ENCODE results near the gene DNAJB12. TPM values are rescaled to one million over a fixed set of nuclear protein-coding genes. Genes with fewer than 3 reads are reported as not detected.
A peak's percentile ranks its signal among the peaks of the same experiment; 100 is the strongest.

The DNAJB12 gene
- total and polyA plus RNA-seq, 4 donors, result 15.9 to 22.0 (median 18.9) TPM

- Histone ChIP-seq H3K9ac (ENCODE audit: low read depth in 1 of 2, low read length in 2 of 2) (no peak overlapping the region), H3K27me3 (ENCODE audit: control insufficient read depth in 4 of 4, insufficient read depth in 4 of 4, low read length in 3 of 4) (no peaks in the 10 kb centered on the region), H3K36me3 (ENCODE audit: control insufficient read depth in 4 of 4, insufficient read depth in 3 of 4, low read depth in 1 of 4, low read length in 3 of 4) (no peaks in the 10 kb centered on the region), H3K9me3 (ENCODE audit: control insufficient read depth in 4 of 4, low read length in 3 of 4) (no peaks in the 10 kb centered on the region), H3K4me1 (ENCODE audit: control insufficient read depth in 4 of 4, insufficient read depth in 4 of 4, low read length in 3 of 4) (peaks cover 13 to 36% (median 26%) of the 10 kb centered on the region in 4 donors), H3K4me3 (ENCODE audit: low read depth in 1 of 3, low read length in 3 of 3) (no peak overlapping the region), H3K27ac (ENCODE audit: low read depth in 1 of 2, low read length in 2 of 2) (no peak overlapping the region)
- no peak for TF ChIP-seq REST (IDR thresholded peaks at IDR 0.05)
- TF ChIP-seq CTCF (IDR thresholded peaks at IDR 0.05; ENCODE audit: low read depth, low read length, missing input control), result no peak
- TF ChIP-seq RAD21 (IDR thresholded peaks at IDR 0.05), result no peak
- TF ChIP-seq SP1 (IDR thresholded peaks at IDR 0.05), result no peak
- TF ChIP-seq HNF4G (IDR thresholded peaks at IDR 0.05), result no peak
- no peak for TF ChIP-seq FOXA2 (IDR thresholded peaks at IDR 0.05)
- no peak for TF ChIP-seq NR2F2 (IDR thresholded peaks at IDR 0.05)
- whole genome bisulfite sequencing, result 79% methylated on average over 3 of the region's 3 CpGs
- no peak for DNase-seq (ENCODE audit: low spot score)
These were observed 32.8 kb downstream of the DNAJB12 start for GRCh38 chr10:72322030-72322279.

GRCh38 chr10:72321248-72322029 lies 33.3 kb downstream of the DNAJB12 start:
- Histone ChIP-seq H3K9me3 (ENCODE audit: control insufficient read depth in 4 of 4, low read length in 3 of 4) (no peaks in the 10 kb centered on the region), H3K27ac (ENCODE audit: low read depth in 1 of 2, low read length in 2 of 2) (peak overlapping the region; percentile 93 to 97), H3K27me3 (ENCODE audit: control insufficient read depth in 4 of 4, insufficient read depth in 4 of 4, low read length in 3 of 4) (no peaks in the 10 kb centered on the region), H3K9ac (ENCODE audit: low read depth in 1 of 2, low read length in 2 of 2) (no peak overlapping the region), H3K4me1 (ENCODE audit: control insufficient read depth in 4 of 4, insufficient read depth in 4 of 4, low read length in 3 of 4) (peaks cover 17 to 42% (median 31%) of the 10 kb centered on the region in 4 donors), H3K36me3 (ENCODE audit: control insufficient read depth in 4 of 4, insufficient read depth in 3 of 4, low read depth in 1 of 4, low read length in 3 of 4) (no peaks in the 10 kb centered on the region), H3K4me3 (ENCODE audit: low read depth in 1 of 3, low read length in 3 of 3) (no peak overlapping the region)
- 85% methylated on average over 13 of the region's 13 CpGs for WGBS
- no peak for DNase-seq (ENCODE audit: low spot score)
- TF ChIP-seq EGR1 (IDR thresholded peaks at IDR 0.05; ENCODE audit: low read depth in 2 of 2), result no peak
- TF ChIP-seq SP1 (IDR thresholded peaks at IDR 0.05), result no peak
- TF ChIP-seq YY1 (IDR thresholded peaks at IDR 0.05), result no peak
- no peak for TF ChIP-seq GABPA (IDR thresholded peaks at IDR 0.05 in 1 of 2, conservative IDR thresholded peaks at IDR 0.05 in 1 of 2)
- TF ChIP-seq ATF3 (IDR thresholded peaks at IDR 0.05), result no peak
- no peak for TF ChIP-seq HNF4G (IDR thresholded peaks at IDR 0.05)
- TF ChIP-seq MAX (IDR thresholded peaks at IDR 0.05), result no peak
- TF ChIP-seq REST (IDR thresholded peaks at IDR 0.05), result no peak
- TF ChIP-seq FOXA1 (IDR thresholded peaks at IDR 0.05), result no peak
- TF ChIP-seq CTCF (IDR thresholded peaks at IDR 0.05; ENCODE audit: low read depth, low read length, missing input control), result no peak

Data from liver (tissue), 9 donors.